NK-92 (cell line): Measurements from ENCODE around the gene GRIP2.

Source experiments
- DNase-seq: peaks from one replicate; lab custom pipeline; 2025; ENCODE audit not compliant: unreplicated experiment; lab: John Stamatoyannopoulos, UW

Gene GRIP2

GRCh38 chr3:14541646-14542045 is 1.5 kb upstream of the GRIP2 start:
- no peak for DNase-seq

DNA sequence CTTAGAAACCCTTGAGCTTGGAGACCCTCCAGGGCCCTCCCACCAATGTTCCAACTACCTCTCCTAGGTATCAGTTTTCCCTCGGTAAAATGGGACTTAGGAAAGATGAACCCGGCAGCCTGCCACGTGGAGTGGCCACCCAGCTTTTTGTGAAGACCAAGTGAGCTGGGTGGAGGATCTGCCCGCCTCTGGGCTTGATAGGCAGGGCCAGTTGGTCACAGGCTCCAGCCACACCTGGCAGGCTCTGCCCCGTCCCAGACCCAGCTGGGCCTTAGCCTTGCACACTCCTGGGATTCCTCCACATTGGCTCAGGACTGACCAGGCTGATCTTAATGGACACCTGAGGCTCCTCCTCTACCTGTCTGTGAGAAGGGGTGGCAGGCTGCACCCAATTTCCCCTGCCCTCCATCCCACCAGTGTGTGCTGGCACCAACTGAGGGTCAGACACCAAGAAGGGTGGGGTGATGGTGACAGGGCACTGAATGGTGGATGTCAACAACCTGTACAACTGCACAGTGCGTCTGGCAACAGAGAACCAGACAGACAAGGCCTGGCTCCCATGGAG is 761 bp upstream of the GRIP2 start:
- no peak for DNase-seq

DNA sequence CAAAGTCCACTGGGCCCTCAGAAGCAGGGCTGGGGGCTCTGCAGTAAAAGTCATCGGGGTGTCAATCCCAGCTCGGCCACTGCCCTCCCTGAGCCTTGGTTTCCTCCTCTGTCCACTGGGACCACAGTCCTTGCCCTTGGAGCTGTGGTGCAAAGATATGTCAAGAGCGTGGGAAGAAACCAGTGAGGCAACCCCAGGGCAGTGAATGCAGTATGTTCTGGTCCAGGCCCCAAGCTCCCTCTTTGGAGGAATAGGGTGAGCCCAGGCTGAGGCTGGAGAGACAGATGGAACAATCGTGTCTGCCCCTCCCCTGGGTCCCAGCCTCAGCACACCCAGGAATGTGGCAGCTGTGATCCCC is 779 bp downstream of the GRIP2 start:
- DNase-seq: no peak

- no peak for DNase-seq
Observed at GRCh38 chr3:14538451-14539088, 1.6 kb downstream of the GRIP2 start.

DNA sequence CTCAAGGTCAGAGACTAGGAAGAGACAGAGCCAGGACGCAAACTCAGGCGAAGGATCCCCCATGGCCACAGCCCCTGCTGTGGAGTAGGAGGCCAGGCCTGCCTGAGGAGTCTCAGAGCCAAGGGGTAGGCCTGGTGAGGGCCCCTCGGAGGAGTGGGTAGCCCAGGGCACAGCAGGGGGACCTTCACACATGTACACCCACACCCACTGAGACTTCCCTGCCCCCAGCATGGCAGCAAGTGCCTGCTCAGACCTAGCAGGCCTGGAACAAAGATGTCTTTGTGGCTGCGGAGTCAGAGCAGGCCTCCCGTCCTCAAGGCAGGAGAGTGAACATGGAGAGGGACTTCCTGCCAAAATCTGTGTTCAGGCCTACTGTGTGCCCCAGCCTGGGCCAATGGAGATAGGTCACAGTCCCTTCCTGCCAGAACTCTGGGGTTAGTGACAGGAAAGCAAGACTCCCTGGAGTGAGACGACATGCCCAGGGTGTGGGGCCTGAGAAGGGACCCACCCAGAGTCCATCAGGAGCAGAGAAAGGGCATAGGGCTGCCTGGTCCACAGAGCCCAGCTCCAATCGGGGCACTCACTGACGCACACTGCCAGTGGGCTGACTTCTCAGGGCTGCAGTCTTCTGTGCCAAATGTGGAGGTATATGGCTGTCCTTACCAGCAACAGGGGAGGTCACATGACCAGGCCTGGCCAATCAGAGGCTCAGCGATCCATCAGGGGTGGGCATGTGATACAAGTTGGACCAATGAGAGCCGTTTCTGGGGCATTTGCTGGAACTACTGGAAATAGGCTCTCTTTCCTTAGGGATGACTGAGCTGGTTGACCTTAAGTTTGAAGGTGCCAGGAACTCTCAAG is 2.3 kb downstream of the GRIP2 start:
- no peak for DNase-seq

DNA sequence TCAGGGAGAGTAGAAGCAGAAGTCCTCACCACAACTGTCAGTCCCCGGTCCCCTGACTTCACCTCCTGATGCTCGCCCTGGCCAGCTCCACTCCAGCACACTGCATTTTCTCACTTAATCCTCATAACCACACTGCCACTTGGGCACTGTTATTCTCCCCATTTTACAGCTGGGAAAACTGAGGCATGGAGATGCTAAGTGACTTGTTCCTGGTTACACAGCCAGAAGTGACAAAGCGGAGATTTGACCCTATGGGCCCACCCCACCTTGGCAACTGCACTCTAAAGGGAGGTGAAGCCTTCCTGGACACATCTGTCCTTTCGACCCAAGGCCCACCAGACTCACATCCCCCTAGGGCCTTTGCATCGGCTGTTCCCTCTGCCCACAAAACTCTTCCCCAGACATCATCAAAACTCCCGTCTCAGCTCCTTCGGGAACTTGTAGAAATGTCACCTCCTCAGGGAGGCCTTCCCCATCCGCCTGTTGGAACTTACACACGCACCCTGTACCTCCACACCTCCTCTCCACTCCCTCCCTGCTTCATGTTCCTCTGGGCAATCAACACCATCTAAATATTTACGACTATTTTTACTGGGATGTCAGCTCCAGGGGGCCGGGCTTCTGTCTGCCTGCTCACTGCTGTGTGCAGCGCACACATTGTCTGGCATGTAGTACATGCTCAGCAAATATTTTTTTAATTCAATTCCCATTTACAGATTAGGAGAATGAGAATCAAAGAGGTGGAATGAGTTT is 3.1 kb downstream of the GRIP2 start:
- no peak for DNase-seq

- no peak for DNase-seq
Observed at GRCh38 chr3:14536055-14536815, 3.9 kb downstream of the GRIP2 start.

DNA sequence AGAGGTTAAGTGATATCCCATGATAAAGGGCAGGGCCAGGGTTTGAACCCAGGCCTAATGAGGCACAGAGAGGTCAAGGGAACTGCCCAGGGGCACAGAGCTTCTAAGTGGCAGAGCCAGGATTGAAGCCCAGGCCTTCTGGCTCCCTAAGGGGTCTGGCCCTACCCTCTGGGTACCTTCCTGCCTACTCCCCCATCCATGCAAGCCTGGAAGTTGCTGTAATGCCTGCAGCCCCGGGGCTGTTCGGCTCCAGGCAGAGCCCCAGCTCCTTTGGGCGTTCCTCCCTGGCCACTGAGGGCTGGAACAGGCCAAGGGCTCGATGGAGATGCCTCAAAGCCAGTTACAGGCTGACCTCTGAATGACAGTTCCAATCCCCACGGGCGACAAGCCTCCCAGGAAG is 4.5 kb downstream of the GRIP2 start:
- DNase-seq: no peak

- no peak for DNase-seq
Observed at GRCh38 chr3:14534516-14535191, 5.5 kb downstream of the GRIP2 start.

- no peak for DNase-seq
Observed at GRCh38 chr3:14533457-14533958, 6.6 kb downstream of the GRIP2 start.

DNA sequence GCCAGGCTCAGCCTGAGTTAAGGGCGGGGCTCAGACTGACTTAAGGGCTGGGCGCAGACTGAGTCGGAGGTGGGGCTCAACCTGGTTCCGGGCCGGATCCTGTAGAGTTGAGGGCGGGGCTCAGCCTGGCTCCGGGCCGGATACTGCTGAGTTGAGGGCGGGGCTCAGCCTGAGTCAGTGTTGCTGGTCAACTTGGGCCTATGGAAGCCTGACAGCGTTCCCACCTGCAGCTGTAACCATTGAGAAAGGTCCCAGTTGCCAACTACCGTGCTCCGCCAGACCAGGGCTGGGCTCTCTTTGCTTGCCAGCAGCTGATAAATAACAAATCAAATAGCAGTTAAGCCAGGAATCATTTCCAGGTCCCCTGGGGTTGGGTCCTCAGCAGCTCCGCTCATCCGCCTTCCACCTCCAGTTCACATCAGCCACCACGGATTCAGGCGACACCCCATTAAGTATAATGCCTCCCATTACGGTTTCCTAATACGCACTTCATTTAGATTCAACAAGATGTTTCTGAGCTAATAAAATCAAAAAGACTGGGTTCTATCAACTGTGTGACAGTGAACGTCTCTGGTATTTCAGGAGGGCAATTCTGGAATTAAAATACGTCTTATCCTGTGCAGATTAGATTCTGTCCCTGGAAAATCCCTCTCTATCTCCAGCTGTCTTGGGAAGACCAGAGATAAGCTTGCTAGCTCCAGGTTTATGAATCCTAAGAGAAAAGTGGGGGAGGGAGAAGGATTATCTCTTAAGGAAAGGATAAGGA is 7.3 kb downstream of the GRIP2 start:
- DNase-seq: no peak

- DNase-seq: no peak
Observed at GRCh38 chr3:14531856-14532395, 8.2 kb downstream of the GRIP2 start.

DNA sequence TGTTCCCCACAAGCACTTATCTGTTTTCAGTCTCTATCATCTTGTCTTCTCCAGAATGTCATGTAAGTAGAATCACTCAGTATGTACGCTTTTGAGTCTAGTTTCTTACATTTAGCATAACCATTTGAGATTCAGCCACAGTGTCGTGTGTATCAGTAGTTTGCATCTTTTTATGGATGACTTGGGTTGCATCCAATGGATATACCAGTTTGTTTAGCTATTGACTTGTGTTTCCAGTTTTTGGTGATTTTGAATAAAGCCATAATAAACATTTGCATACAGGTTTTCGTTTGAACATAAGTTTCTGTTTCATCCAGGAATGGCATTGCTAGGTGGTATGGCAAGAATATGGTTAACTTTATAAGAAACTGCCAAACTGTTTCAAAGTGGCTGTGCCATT is 12.1 kb downstream of the GRIP2 start:
- no peak for DNase-seq

DNA sequence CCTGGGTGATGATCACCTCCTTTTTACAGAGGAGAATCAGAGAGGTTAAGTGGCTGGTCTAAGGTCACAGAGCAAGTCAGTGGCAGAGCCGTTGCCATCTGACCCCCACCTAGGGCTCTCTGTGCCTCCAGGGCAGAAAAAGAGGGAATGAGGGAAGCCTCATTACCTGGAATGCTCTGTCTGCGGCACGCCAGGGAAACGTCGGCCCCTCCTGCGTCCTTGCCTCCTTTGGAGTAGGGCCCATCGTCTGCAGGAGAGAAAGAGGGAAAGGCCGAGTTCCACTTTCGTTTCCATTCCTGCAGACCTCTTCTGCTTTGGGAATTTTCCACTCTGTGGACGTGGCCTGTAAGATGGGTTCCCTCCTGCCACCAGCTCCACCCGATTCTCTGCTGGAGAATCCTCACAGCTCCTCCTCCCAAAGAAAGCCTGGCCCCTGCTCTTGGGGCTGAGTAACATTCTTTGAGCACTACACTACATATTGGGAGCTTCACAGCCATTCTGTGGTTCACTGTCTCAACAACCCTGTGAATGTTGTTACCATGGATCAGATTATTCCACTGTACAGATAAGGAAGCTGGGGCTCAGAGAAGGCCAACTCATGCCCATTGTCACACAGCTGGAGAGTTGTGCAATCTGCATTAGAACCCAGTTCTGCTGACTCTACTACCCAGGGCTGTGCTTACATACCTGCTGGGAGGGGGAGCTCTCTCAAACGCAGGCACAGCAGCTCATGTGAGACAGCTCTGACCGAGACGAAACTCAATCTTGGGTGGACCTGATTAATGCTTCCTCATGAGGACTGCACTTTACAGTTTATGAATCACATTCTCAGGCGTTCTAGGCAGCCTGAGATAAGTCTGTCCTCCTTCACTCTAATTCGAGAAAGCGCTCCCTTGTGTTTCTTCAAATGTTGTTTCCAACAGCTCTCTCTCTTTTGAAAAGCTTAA is 14.2 kb downstream of the GRIP2 start:
- no peak for DNase-seq

GRCh38 chr3:14524920-14525660 is 15.1 kb downstream of the GRIP2 start:
- no peak for DNase-seq

DNA sequence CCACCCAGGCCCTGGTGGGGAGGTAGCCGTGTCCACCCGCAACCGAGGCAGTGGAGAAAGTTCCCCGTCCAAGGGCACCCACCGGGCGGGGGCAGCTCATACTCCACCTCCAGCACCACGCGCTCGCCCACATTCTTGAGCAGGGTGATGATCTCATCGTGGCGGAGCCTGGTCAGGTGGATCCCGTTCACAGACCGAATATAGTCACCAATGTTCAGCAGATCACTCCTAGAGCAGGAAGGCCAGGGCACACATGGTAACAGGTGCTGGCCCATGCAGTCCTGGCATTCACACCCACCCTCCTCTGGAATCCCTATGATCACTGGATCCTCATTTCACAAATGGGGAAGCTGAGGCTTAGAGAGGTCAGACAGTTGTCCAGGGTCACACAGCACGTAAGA is 15.8 kb downstream of the GRIP2 start:
- DNase-seq: no peak

DNA sequence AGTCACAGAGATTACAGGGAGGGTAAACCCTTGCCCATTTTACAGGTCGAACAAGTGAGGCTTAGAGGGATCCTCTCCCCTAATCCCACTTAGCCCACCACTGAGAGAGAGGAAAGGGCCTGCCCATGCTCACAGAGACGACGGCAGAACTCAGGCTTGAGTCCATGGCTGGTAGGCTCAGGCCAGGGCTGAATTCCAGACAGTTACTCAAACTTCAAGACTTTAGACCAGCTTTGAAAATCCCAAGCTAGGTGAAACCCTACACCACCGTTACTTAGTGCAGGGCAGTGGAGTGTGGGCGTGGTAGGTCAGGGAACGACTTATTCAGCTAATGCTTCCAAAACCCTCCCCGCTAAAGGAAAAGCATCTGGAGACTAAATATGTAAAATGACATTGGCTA is 16.4 kb downstream of the GRIP2 start:
- DNase-seq: no peak
